Measurements from ENCODE around the gene CAPN3.

- TF ChIP-seq CEBPB (IDR thresholded peaks at IDR 0.05) (no peak), EGR1 (IDR thresholded peaks at IDR 0.05) (no peak), TCF12 (IDR thresholded peaks at IDR 0.05; ENCODE audit: low read depth) (no peak), TAF1 (IDR thresholded peaks at IDR 0.05; ENCODE audit: low read depth) (no peak), REST (IDR thresholded peaks at IDR 0.05; ENCODE audit: low read depth) (no peak), NFIC (IDR thresholded peaks at IDR 0.05) (no peak)
These were observed 45.8 kb upstream of the CAPN3 start for GRCh38 chr15:42313463-42313862.

Measured in Ishikawa (cell line).